Astrocyte (in vitro differentiated cells and primary cell): ENCODE results near the gene FNDC3A.

Source experiments
- EZH2 ChIP-seq: IDR thresholded peaks from 2 replicates; pipeline ENCODE4 v1.6.1; 2012; ENCODE audit warnings: mild to moderate bottlenecking, low read length, inconsistent platforms; ENCODE audit not compliant: insufficient read depth
- TF ChIP-seq, protein P1 (sequence below): IDR thresholded peaks from 2 replicates; pipeline ENCODE4 v1.5.1; 2011; ENCODE audit warnings: low read depth, mild to moderate bottlenecking, inconsistent platforms, low read length, moderate library complexity; ENCODE audit not compliant: insufficient read depth

GRCh38 chr13:49220036-49220855 is 244.5 kb downstream of the FNDC3A start, which contains the start of gene MLNR:
- TF ChIP-seq, protein P1, sequence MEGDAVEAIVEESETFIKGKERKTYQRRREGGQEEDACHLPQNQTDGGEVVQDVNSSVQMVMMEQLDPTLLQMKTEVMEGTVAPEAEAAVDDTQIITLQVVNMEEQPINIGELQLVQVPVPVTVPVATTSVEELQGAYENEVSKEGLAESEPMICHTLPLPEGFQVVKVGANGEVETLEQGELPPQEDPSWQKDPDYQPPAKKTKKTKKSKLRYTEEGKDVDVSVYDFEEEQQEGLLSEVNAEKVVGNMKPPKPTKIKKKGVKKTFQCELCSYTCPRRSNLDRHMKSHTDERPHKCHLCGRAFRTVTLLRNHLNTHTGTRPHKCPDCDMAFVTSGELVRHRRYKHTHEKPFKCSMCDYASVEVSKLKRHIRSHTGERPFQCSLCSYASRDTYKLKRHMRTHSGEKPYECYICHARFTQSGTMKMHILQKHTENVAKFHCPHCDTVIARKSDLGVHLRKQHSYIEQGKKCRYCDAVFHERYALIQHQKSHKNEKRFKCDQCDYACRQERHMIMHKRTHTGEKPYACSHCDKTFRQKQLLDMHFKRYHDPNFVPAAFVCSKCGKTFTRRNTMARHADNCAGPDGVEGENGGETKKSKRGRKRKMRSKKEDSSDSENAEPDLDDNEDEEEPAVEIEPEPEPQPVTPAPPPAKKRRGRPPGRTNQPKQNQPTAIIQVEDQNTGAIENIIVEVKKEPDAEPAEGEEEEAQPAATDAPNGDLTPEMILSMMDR, result no peak
- TF ChIP-seq EZH2, result peak; percentile 95
